H1 (cell line): ENCODE measurements around the gene SELENOK. TPM values are rescaled to one million over a fixed set of nuclear protein-coding genes. Genes with fewer than 3 reads are reported as not detected.

Source experiments
- CTCF ChIA-PET: fragments of 300-600 bp; sonication (Branson Sonifier 250); formaldehyde crosslinking; loops from one replicate; lab custom pipeline; 2021; ENCODE audit not compliant: partially characterized antibody; lab: Charles Lee
- POLR2A ChIA-PET: fragments of 300-600 bp; sonication (Branson Sonifier 250); formaldehyde crosslinking; loops from one replicate; lab custom pipeline; 2021; ENCODE audit warnings: inconsistent platforms; ENCODE audit not compliant: partially characterized antibody; lab: Charles Lee
- DNase-seq, 2 experiments: peaks; one replicate each; pipeline versions ENCODE4 v3.0.0 to v3.0.0-alpha.2; 2010 to 2022; ENCODE audit warnings: low spot score in 2 of 2, low read depth in 1 of 2, mixed read lengths in 1 of 2
- FAIRE-seq: peaks from 2 replicates; lab custom pipeline; 2011; peaks lifted over from hg19 to GRCh38; lab: Jason Lieb, UNC
- H2AFZ ChIP-seq: 2 replicates; pipeline ENCODE4 v1.8.1; 2012; ENCODE audit warnings: low read length, inconsistent platforms
- H2AK5ac ChIP-seq: 2 replicates; pipeline ENCODE4 v1.6.1; 2013; ENCODE audit warnings: low read depth, low read length
- H2BK120ac ChIP-seq: replicated peaks from 2 replicates; pipeline ENCODE3; 2013; ENCODE audit warnings: low read depth, low read length, inconsistent platforms
- H2BK12ac ChIP-seq: 2 replicates; pipeline ENCODE4 v1.6.1; 2013; ENCODE audit warnings: low read depth, low read length
- H2BK15ac ChIP-seq: 2 replicates; pipeline ENCODE4 v1.6.1; 2013; ENCODE audit warnings: low read length
- H2BK20ac ChIP-seq: 2 replicates; pipeline ENCODE4 v1.6.1; 2013; ENCODE audit warnings: low read length
- H2BK5ac ChIP-seq: 2 replicates; pipeline ENCODE4 v1.6.1; 2013; ENCODE audit warnings: low read depth, low read length
- H3K14ac ChIP-seq: 2 replicates; pipeline ENCODE4 v1.6.1; 2013; ENCODE audit warnings: inconsistent platforms; ENCODE audit not compliant: insufficient read length
- H3K18ac ChIP-seq: 2 replicates; pipeline ENCODE4 v1.6.1; 2013; ENCODE audit warnings: low read length; ENCODE audit errors: extremely low read depth
- H3K23ac ChIP-seq: 2 replicates; pipeline ENCODE4 v1.6.1; 2013; ENCODE audit warnings: inconsistent platforms; ENCODE audit not compliant: insufficient read length
- H3K23me2 ChIP-seq: 2 replicates; pipeline ENCODE4 v1.6.1; 2013; ENCODE audit warnings: low read depth, low read length
- H3K27ac ChIP-seq: 2 replicates; pipeline ENCODE4 v1.6.1; 2011; ENCODE audit warnings: low read depth, low read length, inconsistent platforms
- H3K27me3 ChIP-seq, 4 experiments: replicated peaks in 1 of 4; 1 replicate in 1 of 4; 2 replicates in 3 of 4; pipeline versions ENCODE4 v1.6.1 to v1.8.1; 2011 to 2013; ENCODE audit warnings: low read length in 3 of 4, mild to moderate bottlenecking in 3 of 4, inconsistent platforms in 2 of 4, mixed read lengths in 2 of 4, moderate library complexity in 1 of 4; ENCODE audit not compliant: control insufficient read depth in 3 of 4, insufficient read depth in 3 of 4; ENCODE audit errors: extremely low read depth in 1 of 4
- H3K36me3 ChIP-seq, 4 experiments: 2 replicates each; pipeline versions ENCODE4 v1.6.1 to v1.8.1; 2011 to 2013; ENCODE audit warnings: mild to moderate bottlenecking in 4 of 4, low read length in 3 of 4, moderate library complexity in 2 of 4, control low read depth in 1 of 4, inconsistent platforms in 1 of 4; ENCODE audit not compliant: insufficient read depth in 4 of 4, control insufficient read depth in 2 of 4
- H3K4ac ChIP-seq: replicated peaks from 2 replicates; pipeline ENCODE3; 2013; ENCODE audit warnings: low read length, low read depth, mixed read lengths, inconsistent platforms; ENCODE audit not compliant: insufficient read length
- H3K4me1 ChIP-seq, 4 experiments: replicated peaks in 1 of 4; 1 replicate in 1 of 4; 2 replicates in 3 of 4; pipeline versions ENCODE4 v1.6.1 to v1.8.1; 2011 to 2013; ENCODE audit warnings: low read length in 3 of 4, inconsistent platforms in 2 of 4, mixed read lengths in 1 of 4; ENCODE audit not compliant: insufficient read depth in 4 of 4, control insufficient read depth in 3 of 4
- H3K4me2 ChIP-seq, 2 experiments: 2 replicates each; pipeline versions ENCODE4 v1.6.1 to v1.8.1; 2011 to 2013; ENCODE audit warnings: low read depth in 2 of 2, low read length in 2 of 2, control low read depth in 1 of 2, inconsistent platforms in 1 of 2, mild to moderate bottlenecking in 1 of 2; ENCODE audit not compliant: insufficient read depth in 1 of 2
- H3K4me3 ChIP-seq, 4 experiments: fragments of 200-600, 300-600 bp in 1 of 4; sonication (generic), shearing (Covaris generic), sonication (Bioruptor Twin) in 1 of 4; 2 replicates each; pipeline versions ENCODE4 v1.5.1 to v1.8.1; 2011 to 2016; ENCODE audit warnings: low read length in 4 of 4, low read depth in 3 of 4, control low read depth in 2 of 4, inconsistent platforms in 2 of 4, mild to moderate bottlenecking in 2 of 4, mixed read lengths in 1 of 4, moderate library complexity in 1 of 4; ENCODE audit not compliant: insufficient read depth in 2 of 4; ENCODE audit errors: extremely low read depth in 1 of 4
- H3K56ac ChIP-seq: replicated peaks from 2 replicates; pipeline ENCODE3; 2013; ENCODE audit warnings: low read depth, mild to moderate bottlenecking, mixed read lengths, low read length, inconsistent platforms; ENCODE audit not compliant: insufficient read length
- H3K79me1 ChIP-seq: 2 replicates; pipeline ENCODE4 v1.6.1; 2013; ENCODE audit warnings: low read depth, low read length, control low read depth
- H3K79me2 ChIP-seq, 2 experiments: 2 replicates each; pipeline versions ENCODE4 v1.6.1 to v1.8.1; 2012 to 2013; ENCODE audit warnings: low read length in 2 of 2, mild to moderate bottlenecking in 2 of 2, inconsistent platforms in 1 of 2; ENCODE audit not compliant: insufficient read depth in 2 of 2, control insufficient read depth in 1 of 2
- H3K9ac ChIP-seq, 4 experiments: replicated peaks in 1 of 4; 1 replicate in 1 of 4; 2 replicates in 3 of 4; pipeline versions ENCODE4 v1.6.1 to v1.8.1; 2011 to 2013; ENCODE audit warnings: low read depth in 3 of 4, low read length in 3 of 4, control low read depth in 2 of 4, mild to moderate bottlenecking in 2 of 4, moderate library complexity in 2 of 4, inconsistent platforms in 1 of 4; ENCODE audit errors: extremely low read depth in 1 of 4
- H3K9me3 ChIP-seq, 2 experiments: 2 replicates each; pipeline versions ENCODE4 v1.6.1 to v1.8.1; 2012 to 2013; ENCODE audit warnings: mild to moderate bottlenecking in 2 of 2, moderate library complexity in 2 of 2, control low read depth in 1 of 2, inconsistent platforms in 1 of 2, low read depth in 1 of 2, low read length in 1 of 2, mixed read lengths in 1 of 2; ENCODE audit not compliant: insufficient read depth in 2 of 2
- H4K20me1 ChIP-seq, 2 experiments: replicated peaks in 1 of 2; 2 replicates each; pipeline versions ENCODE3 to v1.8.1; 2011 to 2013; ENCODE audit warnings: inconsistent platforms in 2 of 2, low read length in 2 of 2, mild to moderate bottlenecking in 1 of 2; ENCODE audit not compliant: insufficient read depth in 2 of 2, control insufficient read depth in 1 of 2
- H4K5ac ChIP-seq: 2 replicates; pipeline ENCODE4 v1.6.1; 2013; ENCODE audit warnings: low read length, low read depth, mixed read lengths, inconsistent platforms; ENCODE audit not compliant: insufficient read length
- H4K8ac ChIP-seq: 2 replicates; pipeline ENCODE4 v1.8.0; 2013; ENCODE audit warnings: mild to moderate bottlenecking, moderate library complexity, low read length, inconsistent platforms; ENCODE audit not compliant: insufficient read depth; ENCODE audit errors: extremely low read depth
- H4K91ac ChIP-seq: replicated peaks from 2 replicates; pipeline ENCODE3; 2013; ENCODE audit warnings: low read length, mixed read lengths, inconsistent platforms; ENCODE audit not compliant: insufficient read length
- CBX8 ChIP-seq: fragments of 300-800, 300-1000 bp; sonication (generic); IDR thresholded peaks from 2 replicates; pipeline ENCODE4 v1.7.1; 2016; ENCODE audit warnings: low read depth, low read length, borderline replicate concordance
- CEBPB ChIP-seq: IDR thresholded peaks from 2 replicates; pipeline ENCODE4 v1.6.1; 2012; ENCODE audit warnings: low read depth, low read length
- CHD2 ChIP-seq: IDR thresholded peaks from 2 replicates; pipeline ENCODE4 v1.6.1; 2012; ENCODE audit warnings: low read length, improper control_type of control experiment
- CREB1 ChIP-seq: IDR thresholded peaks from 2 replicates; pipeline ENCODE4 v1.6.1; 2012; ENCODE audit warnings: inconsistent platforms
- EGR1 ChIP-seq: IDR thresholded peaks from 2 replicates; pipeline ENCODE4 v1.6.1; 2011; ENCODE audit warnings: low read depth, low read length, borderline replicate concordance
- EP300 ChIP-seq, 2 experiments: IDR thresholded peaks; 1 replicate in 1 of 2; 2 replicates in 1 of 2; pipeline ENCODE4 v1.6.1; 2011 to 2012; ENCODE audit warnings: low read depth in 2 of 2, low read length in 2 of 2, mild to moderate bottlenecking in 2 of 2, borderline replicate concordance in 1 of 2, inconsistent platforms in 1 of 2, moderate library complexity in 1 of 2
- EZH2 ChIP-seq: fragments of 200-600 bp; sonication (generic); IDR thresholded peaks from 2 replicates; pipeline ENCODE4 v1.7.1; 2012; ENCODE audit warnings: low read depth, mild to moderate bottlenecking, moderate library complexity, low read length, inconsistent platforms; ENCODE audit not compliant: severe bottlenecking
- NRF1 ChIP-seq: IDR thresholded peaks from 2 replicates; pipeline ENCODE4 v1.6.1; 2011; ENCODE audit warnings: mild to moderate bottlenecking, low read depth, low read length, improper control_type of control experiment
- SP1 ChIP-seq: IDR thresholded peaks from 2 replicates; pipeline ENCODE4 v1.6.1; 2011; ENCODE audit warnings: low read depth, low read length
- SRF ChIP-seq: IDR thresholded peaks from 2 replicates; pipeline ENCODE4 v1.6.1; 2011; ENCODE audit warnings: mild to moderate bottlenecking, low read depth, low read length, moderate library complexity
- TCF12 ChIP-seq: IDR thresholded peaks from 2 replicates; pipeline ENCODE4 v1.6.1; 2011; ENCODE audit warnings: low read depth, mild to moderate bottlenecking, low read length
- USF2 ChIP-seq: IDR thresholded peaks from 2 replicates; pipeline ENCODE4 v1.6.1; 2011; ENCODE audit warnings: low read length, improper control_type of control experiment
- ZNF274 ChIP-seq: IDR thresholded peaks from 2 replicates; pipeline ENCODE4 v1.7.0; 2012; ENCODE audit warnings: low read length, borderline replicate concordance; ENCODE audit errors: extremely low read depth
- WGBS, 2 experiments: shearing (Covaris generic) in 1 of 2; methylation state at CpG; one replicate each; pipeline versions ENCODE4 v1.1.6 to v1.1.7; 2013 to 2015; ENCODE audit warnings: low lambda C conversion rate in 2 of 2, mixed read lengths in 2 of 2, inconsistent platforms in 1 of 2, low coverage in 1 of 2, missing lambda C conversion rate in 1 of 2; ENCODE audit not compliant: insufficient replicate concordance in 2 of 2, insufficient coverage in 1 of 2, insufficient read length in 1 of 2; ENCODE audit errors: extremely low coverage in 1 of 2, missing lambda C conversion rate in 1 of 2; 5-methylcytosine and 5-hydroxymethylcytosine counted together
- polyA plus RNA-seq, 7 experiments: library from polyadenylated mRNA; depleted of rRNA in 3 of 7; stranded (reverse) in 5 of 7; unstranded in 2 of 7; fragments of >200 nt in 5 of 7; fragments of 200-250 nt in 2 of 7; gene quantifications; 1 replicate in 5 of 7; 2 replicates in 1 of 7; 4 replicates in 1 of 7; pipeline versions ENCODE4 v1.2.1 to v1.2.3, GENCODE V29; 2011 to 2013; ENCODE audit warnings: missing spikeins in 2 of 7, mixed read lengths in 2 of 7
- total RNA-seq: library from RNA; stranded (reverse); fragmentation: NEBNext Ultra II Directional; extraction: Animal tissue kit (Norgen Biotek cat#: 25700); gene quantifications from 2 replicates; pipeline ENCODE4 v1.2.1, GENCODE V29; 2021

The SELENOK gene
- total and polyA plus RNA-seq, 2 of the 8 experiments (the other 6 are each of a cell fraction or from before 2014, with no cell fraction given), result 26.9 to 40.2 TPM

- Histone ChIP-seq H2BK20ac (no peak overlapping the region), H3K23ac (no peak overlapping the region), H3K4me3 (no peak overlapping the region), H3K79me2 (no peaks in the 10 kb centered on the region), H3K27ac (no peak overlapping the region), H3K23me2 (no peaks in the 10 kb centered on the region), H3K9ac (no peak overlapping the region), H3K14ac (no peak overlapping the region), H3K9me3 (no peaks in the 10 kb centered on the region), H2BK12ac (no peak overlapping the region), H3K4ac (no peak overlapping the region), H3K27me3 (no peaks in the 10 kb centered on the region), H2AK5ac (no peak overlapping the region), H4K8ac (no peak overlapping the region), H4K20me1 (peaks cover 1 to 2% of the 10 kb centered on the region in 2 experiments), H2BK5ac (no peak overlapping the region), H3K18ac (no peak overlapping the region), H4K5ac (no peak overlapping the region), H2AFZ (no peak overlapping the region), H2BK15ac (no peak overlapping the region), H3K4me1 (no peaks in the 10 kb centered on the region), H3K79me1 (no peaks in the 10 kb centered on the region; the same call in 1 of the 2 replicates), H2BK120ac (no peak overlapping the region), H3K4me2 (no peak overlapping the region), H3K56ac (no peak overlapping the region), H4K91ac (no peak overlapping the region), H3K36me3 (peaks cover 2 to 28% (median 10%) of the 10 kb centered on the region in 4 experiments; a peak in 6 of 8 replicates)
- FAIRE-seq, result no peak
- no peak for DNase-seq
- ChIA-PET CTCF (interaction anchor here (0.5 to 1.3 kb wide), 3 partner anchors 28 to 562 kb away, joined by 3 read pairs; no protein-coding TSS in a partner anchor), POLR2A (interaction anchor here (0.6 to 2.4 kb wide), 6 partner anchors 10 to 94 kb away, joined by 3 to 6 read pairs (median 4); no protein-coding TSS in a partner anchor)
- TF ChIP-seq SRF (no peak), SP1 (no peak), NRF1 (no peak), CEBPB (no peak), ZNF274 (no peak), USF2 (no peak), EGR1 (no peak), EZH2 (no peak), CBX8 (no peak), CHD2 (no peak), CREB1 (no peak), EP300 (IDR thresholded peaks at IDR 0.05; ENCODE audit: borderline replicate concordance in 1 of 2, low read depth in 2 of 2, low read length in 2 of 2) (no peak), TCF12 (no peak)
- 70% methylated on average over 7 of the region's 7 CpGs; no CpG with 5 or more reads in 1 of the 2 experiments for WGBS, 2 experiments
These were observed 34.7 kb downstream of the SELENOK start for GRCh38 chr3:53856964-53857363.
